ENCODE results near the gene TRMU. TPM values are rescaled to one million over a fixed set of nuclear protein-coding genes. Genes with fewer than 3 reads are reported as not detected.

The TRMU gene
- total and polyA plus RNA-seq, 2 experiments from 2014 or later: 48.3 to 70.4 TPM

GRCh38 chr22:46338636-46339035 lies 3.1 kb downstream of the TRMU start (continued):
- no peak for TF ChIP-seq ZNF462 (CRISPR knock-in tag; IDR thresholded peaks at IDR 0.05)
- no peak for TF ChIP-seq POLR2AphosphoS5 (IDR thresholded peaks at IDR 0.05; ENCODE audit: low read depth)
- no peak for TF ChIP-seq NANOG (IDR thresholded peaks at IDR 0.05; ENCODE audit: borderline replicate concordance)
- TF ChIP-seq JUNB (IDR thresholded peaks at IDR 0.05; ENCODE audit: unreplicated experiment): no peak
- TF ChIP-seq REST (IDR thresholded peaks at IDR 0.05; ENCODE audit: unreplicated experiment): no peak

GRCh38 chr22:46339956-46340355 lies 4.4 kb downstream of the TRMU start:
- H4K20me1 ChIP-seq (replicated peaks; ENCODE audit: insufficient read depth): peaks cover 31% of the 10 kb centered on the region
- H3K36me3 ChIP-seq (ENCODE audit: insufficient read depth): peaks cover 36% of the 10 kb centered on the region
- H3K9me2 ChIP-seq (ENCODE audit: insufficient read depth): no peaks in the 10 kb centered on the region
- DNase-seq (ENCODE audit: low spot score): no peak
- no peaks in the 10 kb centered on the region for H3F3A ChIP-seq (replicated peaks; ENCODE audit: low read depth)
- H3K79me2 ChIP-seq (replicated peaks; ENCODE audit: insufficient read depth): peaks cover 49% of the 10 kb centered on the region
- Mint-ChIP-seq H3K27ac (no peak overlapping the region), H3K4me1 (peaks cover 11% of the 10 kb centered on the region), H3K27me3 (ENCODE audit: insufficient read depth, low read depth, poor library complexity) (peaks cover 7% of the 10 kb centered on the region), H3K4me3 (no peak overlapping the region), H3K36me3 (ENCODE audit: low read depth) (peaks cover 77% of the 10 kb centered on the region), H3K9me3 (no peaks in the 10 kb centered on the region)
- ATAC-seq: no peak
- no peak overlapping the region for H3K27ac ChIP-seq (ENCODE audit: low read depth)
- H3K4me2 ChIP-seq: no peak overlapping the region
- H3K27me3 ChIP-seq (ENCODE audit: insufficient read depth): no peaks in the 10 kb centered on the region
- H3K4me1 ChIP-seq (ENCODE audit: insufficient read depth): peaks cover 4% of the 10 kb centered on the region
- H3K4me3 ChIP-seq: no peak overlapping the region
- H2AFZ ChIP-seq: no peak overlapping the region
- no peak for TF ChIP-seq STAT1 (IDR thresholded peaks at IDR 0.05; ENCODE audit: unreplicated experiment)
- TF ChIP-seq ZNF331 (CRISPR knock-in tag; IDR thresholded peaks at IDR 0.05; ENCODE audit: low read depth): no peak
- TF ChIP-seq CTCF (conservative IDR thresholded peaks at IDR 0.05; ENCODE audit: low read depth in 2 of 2): no peak
- no peak for TF ChIP-seq EZH2phosphoT487 (IDR thresholded peaks at IDR 0.05; ENCODE audit: unreplicated experiment)
- no peak for TF ChIP-seq NANOG (IDR thresholded peaks at IDR 0.05; ENCODE audit: borderline replicate concordance)
- no peak for TF ChIP-seq ZNF114 (CRISPR knock-in tag; IDR thresholded peaks at IDR 0.05)
- TF ChIP-seq JUNB (IDR thresholded peaks at IDR 0.05; ENCODE audit: unreplicated experiment): no peak

All from GM23338 (cell line).